GM12892 (cell line): Measurements from ENCODE around the gene GALNT1.

Experiments
- POLR2A ChIP-seq: IDR thresholded peaks from 2 replicates; pipeline ENCODE4 v1.6.1; 2011; ENCODE audit warnings: low read depth, low read length, control low read depth
- POLR2AphosphoS5 ChIP-seq: IDR thresholded peaks from 2 replicates; pipeline ENCODE4 v1.6.1; 2011; ENCODE audit warnings: low read depth, low read length, control low read depth
- TAF1 ChIP-seq: IDR thresholded peaks from 2 replicates; pipeline ENCODE4 v1.6.1; 2011; ENCODE audit warnings: low read depth, mild to moderate bottlenecking, control low read depth, low read length, borderline replicate concordance

DNA sequence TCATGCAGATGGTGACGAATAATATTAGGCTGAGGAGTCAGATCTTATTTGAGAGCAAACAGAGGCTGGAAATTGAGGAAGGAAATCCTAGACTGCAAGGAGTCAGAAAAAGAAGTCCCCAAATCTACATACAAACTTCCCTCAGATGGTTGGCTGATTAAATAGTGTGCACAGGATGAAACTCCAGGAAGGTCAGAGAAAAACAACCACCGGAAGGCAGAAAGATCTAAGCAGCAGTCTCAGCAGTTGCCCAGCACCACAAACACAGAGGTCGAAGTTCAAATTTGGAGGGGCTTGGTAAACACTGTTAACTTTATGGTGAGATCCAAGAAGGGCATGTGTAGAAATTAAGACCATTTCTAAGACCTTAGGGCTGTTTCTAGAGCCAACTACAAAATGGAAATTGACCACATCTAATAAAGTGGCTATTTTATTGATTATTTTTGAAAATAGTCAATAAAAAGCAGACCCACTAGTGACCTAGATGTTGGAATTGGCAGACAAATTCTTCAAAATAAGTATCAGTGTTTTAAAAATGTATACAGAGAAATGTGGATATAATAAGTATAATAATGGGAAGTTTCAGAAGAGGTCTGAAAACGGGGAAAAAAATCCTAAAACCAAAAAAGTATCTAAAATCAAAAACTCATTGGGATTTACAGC is 134.8 kb downstream of the GALNT1 start:
- no peak for TF ChIP-seq POLR2A
- no peak for TF ChIP-seq POLR2AphosphoS5
- TF ChIP-seq TAF1, result no peak
